ENCODE data around the gene REG1B.

The REG1B gene

GRCh38 chr2:79087785-79088364 is at the start of gene REG1B:
Gene REG1B, minus strand, starts transcription at chr2:79087993. Its CDS starts 381 bp downstream, at chr2:79087612.
- DNase-seq, result no peak

GRCh38 chr2:79131687-79132086 is 43.9 kb upstream of the REG1B start:
- DNase-seq, result no peak

GRCh38 chr2:79129804-79130203 is 42.0 kb upstream of the REG1B start:
- DNase-seq, result no peak

- DNase-seq, result no peak
Observed at GRCh38 chr2:79129260-79129659, 41.5 kb upstream of the REG1B start.

GRCh38 chr2:79128406-79128805 is 40.6 kb upstream of the REG1B start:
- DNase-seq, result no peak

- DNase-seq, result no peak
Observed at GRCh38 chr2:79125721-79125985, 37.9 kb upstream of the REG1B start.

- no peak for DNase-seq
Observed at GRCh38 chr2:79124907-79125720, 37.3 kb upstream of the REG1B start.

- no peak for DNase-seq
Observed at GRCh38 chr2:79122676-79123075, 34.9 kb upstream of the REG1B start.

- DNase-seq, result no peak
Observed at GRCh38 chr2:79120194-79120713, 32.5 kb upstream of the REG1B start, which contains the start of gene REG1A. Gene REG1A, plus strand, starts transcription at chr2:79120488. Its CDS starts 374 bp downstream, at chr2:79120862.

GRCh38 chr2:79116997-79117928 is 29.5 kb upstream of the REG1B start:
- no peak for DNase-seq

GRCh38 chr2:79114797-79115494 is 27.2 kb upstream of the REG1B start:
- no peak for DNase-seq

- DNase-seq, result no peak
Observed at GRCh38 chr2:79112269-79112668, 24.5 kb upstream of the REG1B start.

GRCh38 chr2:79105259-79105658 is 17.5 kb upstream of the REG1B start:
- no peak for DNase-seq

GRCh38 chr2:79103214-79103613 is 15.4 kb upstream of the REG1B start:
- DNase-seq, result no peak

- DNase-seq, result no peak
Observed at GRCh38 chr2:79101024-79101423, 13.2 kb upstream of the REG1B start.

- DNase-seq, result no peak
Observed at GRCh38 chr2:79100285-79100684, 12.5 kb upstream of the REG1B start.

- no peak for DNase-seq
Observed at GRCh38 chr2:79099140-79099686, 11.4 kb upstream of the REG1B start.

GRCh38 chr2:79097843-79098242 is 10.1 kb upstream of the REG1B start:
- no peak for DNase-seq

GRCh38 chr2:79090693-79091092 is 2.9 kb upstream of the REG1B start:
- DNase-seq, result no peak

- DNase-seq, result no peak
Observed at GRCh38 chr2:79086255-79086654, 1.5 kb downstream of the REG1B start.

- DNase-seq, result no peak
Observed at GRCh38 chr2:79085382-79085781, 2.4 kb downstream of the REG1B start.

GRCh38 chr2:79084495-79085135 is 3.2 kb downstream of the REG1B start:
- no peak for DNase-seq
